HEK293 (cell line): Measurements from ENCODE around the gene RPS29.
A peak's percentile ranks its signal among the peaks of the same experiment; 100 is the strongest.

Experiments
- ATF2 ChIP-seq: fragments of 450-650 bp; formaldehyde crosslinking; IDR thresholded peaks from 2 replicates; pipeline ENCODE4 v1.5.1; 2016; ENCODE audit warnings: missing biosample characterization, missing genetic modification characterization, low read depth
- BCL11B ChIP-seq: fragments of 450-650 bp; formaldehyde crosslinking; IDR thresholded peaks from 2 replicates; pipeline ENCODE4 v1.5.1; 2016; ENCODE audit warnings: low read depth, missing biosample characterization, missing genetic modification characterization
- FEZF1 ChIP-seq: fragments of 450-650 bp; formaldehyde crosslinking; IDR thresholded peaks from 2 replicates; pipeline ENCODE4 v1.5.1; 2016; ENCODE audit warnings: missing biosample characterization, missing genetic modification characterization
- HOXC10 ChIP-seq: sonication (generic); formaldehyde crosslinking; IDR thresholded peaks from 2 replicates; pipeline ENCODE4 v1.8.1; 2023; ENCODE audit warnings: mild to moderate bottlenecking, missing genetic modification reagents
- KLF10 ChIP-seq: fragments of 450-650 bp; IDR thresholded peaks from 2 replicates; pipeline ENCODE4 v1.5.1; 2018; ENCODE audit warnings: missing biosample characterization, mild to moderate bottlenecking, missing genetic modification characterization
- MYNN ChIP-seq: fragments of 450-650 bp; formaldehyde crosslinking; IDR thresholded peaks from 2 replicates; pipeline ENCODE4 v1.5.1; 2016; ENCODE audit warnings: missing biosample characterization, missing genetic modification characterization, borderline replicate concordance
- PATZ1 ChIP-seq: fragments of 450-650 bp; formaldehyde crosslinking; IDR thresholded peaks from 2 replicates; pipeline ENCODE4 v1.5.1; 2016; ENCODE audit warnings: missing biosample characterization, missing genetic modification characterization
- RBAK ChIP-seq: fragments of 450-650 bp; formaldehyde crosslinking; IDR thresholded peaks from 2 replicates; pipeline ENCODE4 v1.5.1; 2016; ENCODE audit warnings: missing biosample characterization, missing genetic modification characterization
- ZEB2 ChIP-seq: fragments of 450-650 bp; formaldehyde crosslinking; IDR thresholded peaks from 2 replicates; pipeline ENCODE4 v1.5.1; 2016; ENCODE audit warnings: missing biosample characterization, missing genetic modification characterization
- ZFP37 ChIP-seq: fragments of 450-650 bp; formaldehyde crosslinking; IDR thresholded peaks from 2 replicates; pipeline ENCODE4 v1.5.1; 2016; ENCODE audit warnings: missing biosample characterization, missing genetic modification characterization
- ZFP41 ChIP-seq: fragments of 450-650 bp; formaldehyde crosslinking; IDR thresholded peaks from 2 replicates; pipeline ENCODE4 v1.5.1; 2016; ENCODE audit warnings: missing biosample characterization, missing genetic modification characterization, borderline replicate concordance
- ZNF121 ChIP-seq: fragments of 450-650 bp; formaldehyde crosslinking; IDR thresholded peaks from 2 replicates; pipeline ENCODE4 v1.5.1; 2016; ENCODE audit warnings: missing biosample characterization, missing genetic modification characterization
- ZNF132 ChIP-seq: fragments of 450-650 bp; formaldehyde crosslinking; IDR thresholded peaks from 2 replicates; pipeline ENCODE4 v1.5.1; 2017; ENCODE audit warnings: missing biosample characterization, missing genetic modification characterization, borderline replicate concordance
- ZNF133 ChIP-seq: fragments of 450-650 bp; formaldehyde crosslinking; IDR thresholded peaks from 2 replicates; pipeline ENCODE4 v1.5.1; 2016; ENCODE audit warnings: missing biosample characterization, missing genetic modification characterization
- ZNF174 ChIP-seq: fragments of 450-650 bp; formaldehyde crosslinking; IDR thresholded peaks from 2 replicates; pipeline ENCODE4 v1.5.0; 2017; ENCODE audit warnings: missing biosample characterization, mild to moderate bottlenecking, missing genetic modification characterization
- ZNF223 ChIP-seq: fragments of 450-650 bp; formaldehyde crosslinking; IDR thresholded peaks from 2 replicates; pipeline ENCODE4 v1.5.1; 2016; ENCODE audit warnings: missing biosample characterization, missing genetic modification characterization
- ZNF404 ChIP-seq: fragments of 450-650 bp; formaldehyde crosslinking; IDR thresholded peaks from 2 replicates; pipeline ENCODE4 v1.5.1; 2017; ENCODE audit warnings: missing biosample characterization, missing genetic modification characterization
- ZNF423 ChIP-seq: fragments of 450-650 bp; formaldehyde crosslinking; IDR thresholded peaks from 2 replicates; pipeline ENCODE4 v1.5.1; 2016; ENCODE audit warnings: missing biosample characterization, missing genetic modification characterization
- ZNF48 ChIP-seq: fragments of 450-650 bp; formaldehyde crosslinking; IDR thresholded peaks from 2 replicates; pipeline ENCODE4 v1.5.1; 2016; ENCODE audit warnings: missing biosample characterization, missing genetic modification characterization
- ZNF514 ChIP-seq: fragments of 450-650 bp; formaldehyde crosslinking; IDR thresholded peaks from 2 replicates; pipeline ENCODE4 v1.5.1; 2016; ENCODE audit warnings: missing biosample characterization, missing genetic modification characterization
- ZNF521 ChIP-seq: fragments of 450-650 bp; formaldehyde crosslinking; IDR thresholded peaks from 2 replicates; pipeline ENCODE4 v1.5.1; 2017; ENCODE audit warnings: missing biosample characterization, mild to moderate bottlenecking, missing genetic modification characterization
- ZNF548 ChIP-seq: fragments of 450-650 bp; formaldehyde crosslinking; IDR thresholded peaks from 2 replicates; pipeline ENCODE4 v1.5.1; 2016; ENCODE audit warnings: missing biosample characterization, missing genetic modification characterization
- ZNF555 ChIP-seq: fragments of 450-650 bp; formaldehyde crosslinking; conservative IDR thresholded peaks from 2 replicates; pipeline ENCODE4 v1.5.1; 2017; ENCODE audit warnings: missing biosample characterization, mild to moderate bottlenecking, missing genetic modification characterization, inconsistent platforms
- ZNF558 ChIP-seq: fragments of 450-650 bp; formaldehyde crosslinking; IDR thresholded peaks from 2 replicates; pipeline ENCODE4 v1.5.1; 2016; ENCODE audit warnings: missing biosample characterization, missing genetic modification characterization
- ZNF623 ChIP-seq: fragments of 450-650 bp; formaldehyde crosslinking; IDR thresholded peaks from 2 replicates; pipeline ENCODE4 v1.5.1; 2016; ENCODE audit warnings: missing biosample characterization, missing genetic modification characterization
- ZNF626 ChIP-seq: fragments of 450-650 bp; sonication (Bioruptor Pico); formaldehyde crosslinking; IDR thresholded peaks from 2 replicates; pipeline ENCODE4 v1.5.1; 2018; ENCODE audit warnings: missing biosample characterization, missing genetic modification characterization, inconsistent platforms
- ZNF776 ChIP-seq: fragments of 450-650 bp; formaldehyde crosslinking; IDR thresholded peaks from 2 replicates; pipeline ENCODE4 v1.5.0; 2017; ENCODE audit warnings: missing biosample characterization, missing genetic modification characterization, borderline replicate concordance
- ZNF843 ChIP-seq: fragments of 450-650 bp; formaldehyde crosslinking; IDR thresholded peaks from 2 replicates; pipeline ENCODE4 v1.5.1; 2016; ENCODE audit warnings: missing biosample characterization, missing genetic modification characterization
- TF ChIP-seq, protein P1 (sequence below): sonication (generic); formaldehyde crosslinking; IDR thresholded peaks from 2 replicates; pipeline ENCODE4 v1.8.1; 2022; ENCODE audit warnings: mild to moderate bottlenecking, moderate library complexity, missing genetic modification reagents
- TF ChIP-seq, protein P2 (sequence below): fragments of 450-650 bp; formaldehyde crosslinking; IDR thresholded peaks from 2 replicates; pipeline ENCODE4 v1.5.1; 2016; ENCODE audit warnings: missing biosample characterization, missing genetic modification characterization
- TF ChIP-seq, protein P3 (sequence below): fragments of 450-650 bp; formaldehyde crosslinking; IDR thresholded peaks from 2 replicates; pipeline ENCODE4 v1.5.1; 2017; ENCODE audit warnings: missing biosample characterization, missing genetic modification characterization
- TF ChIP-seq, protein P4 (sequence below): fragments of 450-650 bp; formaldehyde crosslinking; IDR thresholded peaks from 2 replicates; pipeline ENCODE4 v1.5.1; 2016; ENCODE audit warnings: missing biosample characterization, missing genetic modification characterization

Gene RPS29

GRCh38 chr14:49585803-49586672, at the start of gene RPS29 (continued):
- TF ChIP-seq ZNF514 (tag by site-specific recombination) (no peak), ZNF555 (tag by site-specific recombination) (no peak), ZNF521 (tag by site-specific recombination) (no peak), HOXC10 (CRISPR knock-in tag) (no peak), ATF2 (tag by site-specific recombination) (peak; percentile 100), ZNF843 (tag by site-specific recombination) (no peak), ZNF558 (peak; percentile 78), KLF10 (tag by site-specific recombination) (peak; percentile 30; the same call in 1 of the 2 replicates), ZNF423 (tag by site-specific recombination) (no peak), ZEB2 (tag by site-specific recombination) (no peak), BCL11B (tag by site-specific recombination) (no peak), ZNF174 (tag by site-specific recombination) (no peak), MYNN (tag by site-specific recombination) (no peak), ZFP37 (tag by site-specific recombination) (no peak), ZNF133 (tag by site-specific recombination) (no peak), ZNF623 (tag by site-specific recombination) (no peak), ZFP41 (no peak), ZNF626 (tag by site-specific recombination) (no peak), ZNF48 (tag by site-specific recombination) (no peak), ZNF776 (tag by site-specific recombination) (no peak), ZNF132 (tag by site-specific recombination) (no peak), ZNF121 (tag by site-specific recombination) (no peak), FEZF1 (tag by site-specific recombination) (no peak), RBAK (no peak), ZNF223 (tag by site-specific recombination) (no peak), ZNF404 (tag by site-specific recombination) (no peak), PATZ1 (no peak; the same call in 1 of the 2 replicates), ZNF548 (tag by site-specific recombination) (no peak)
- TF ChIP-seq, protein P1, sequence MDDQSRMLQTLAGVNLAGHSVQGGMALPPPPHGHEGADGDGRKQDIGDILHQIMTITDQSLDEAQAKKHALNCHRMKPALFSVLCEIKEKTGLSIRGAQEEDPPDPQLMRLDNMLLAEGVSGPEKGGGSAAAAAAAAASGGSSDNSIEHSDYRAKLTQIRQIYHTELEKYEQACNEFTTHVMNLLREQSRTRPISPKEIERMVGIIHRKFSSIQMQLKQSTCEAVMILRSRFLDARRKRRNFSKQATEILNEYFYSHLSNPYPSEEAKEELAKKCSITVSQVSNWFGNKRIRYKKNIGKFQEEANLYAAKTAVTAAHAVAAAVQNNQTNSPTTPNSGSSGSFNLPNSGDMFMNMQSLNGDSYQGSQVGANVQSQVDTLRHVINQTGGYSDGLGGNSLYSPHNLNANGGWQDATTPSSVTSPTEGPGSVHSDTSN, result no peak
- TF ChIP-seq, protein P2, sequence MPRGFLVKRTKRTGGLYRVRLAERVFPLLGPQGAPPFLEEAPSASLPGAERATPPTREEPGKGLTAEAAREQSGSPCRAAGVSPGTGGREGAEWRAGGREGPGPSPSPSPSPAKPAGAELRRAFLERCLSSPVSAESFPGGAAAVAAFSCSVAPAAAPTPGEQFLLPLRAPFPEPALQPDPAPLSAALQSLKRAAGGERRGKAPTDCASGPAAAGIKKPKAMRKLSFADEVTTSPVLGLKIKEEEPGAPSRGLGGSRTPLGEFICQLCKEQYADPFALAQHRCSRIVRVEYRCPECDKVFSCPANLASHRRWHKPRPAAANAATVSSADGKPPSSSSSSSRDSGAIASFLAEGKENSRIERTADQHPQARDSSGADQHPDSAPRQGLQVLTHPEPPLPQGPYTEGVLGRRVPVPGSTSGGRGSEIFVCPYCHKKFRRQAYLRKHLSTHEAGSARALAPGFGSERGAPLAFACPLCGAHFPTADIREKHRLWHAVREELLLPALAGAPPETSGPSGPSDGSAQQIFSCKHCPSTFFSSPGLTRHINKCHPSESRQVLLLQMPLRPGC (tag by site-specific recombination), result peak; percentile 88
- TF ChIP-seq, protein P3, sequence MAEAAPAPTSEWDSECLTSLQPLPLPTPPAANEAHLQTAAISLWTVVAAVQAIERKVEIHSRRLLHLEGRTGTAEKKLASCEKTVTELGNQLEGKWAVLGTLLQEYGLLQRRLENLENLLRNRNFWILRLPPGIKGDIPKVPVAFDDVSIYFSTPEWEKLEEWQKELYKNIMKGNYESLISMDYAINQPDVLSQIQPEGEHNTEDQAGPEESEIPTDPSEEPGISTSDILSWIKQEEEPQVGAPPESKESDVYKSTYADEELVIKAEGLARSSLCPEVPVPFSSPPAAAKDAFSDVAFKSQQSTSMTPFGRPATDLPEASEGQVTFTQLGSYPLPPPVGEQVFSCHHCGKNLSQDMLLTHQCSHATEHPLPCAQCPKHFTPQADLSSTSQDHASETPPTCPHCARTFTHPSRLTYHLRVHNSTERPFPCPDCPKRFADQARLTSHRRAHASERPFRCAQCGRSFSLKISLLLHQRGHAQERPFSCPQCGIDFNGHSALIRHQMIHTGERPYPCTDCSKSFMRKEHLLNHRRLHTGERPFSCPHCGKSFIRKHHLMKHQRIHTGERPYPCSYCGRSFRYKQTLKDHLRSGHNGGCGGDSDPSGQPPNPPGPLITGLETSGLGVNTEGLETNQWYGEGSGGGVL, result no peak
- TF ChIP-seq, protein P4, sequence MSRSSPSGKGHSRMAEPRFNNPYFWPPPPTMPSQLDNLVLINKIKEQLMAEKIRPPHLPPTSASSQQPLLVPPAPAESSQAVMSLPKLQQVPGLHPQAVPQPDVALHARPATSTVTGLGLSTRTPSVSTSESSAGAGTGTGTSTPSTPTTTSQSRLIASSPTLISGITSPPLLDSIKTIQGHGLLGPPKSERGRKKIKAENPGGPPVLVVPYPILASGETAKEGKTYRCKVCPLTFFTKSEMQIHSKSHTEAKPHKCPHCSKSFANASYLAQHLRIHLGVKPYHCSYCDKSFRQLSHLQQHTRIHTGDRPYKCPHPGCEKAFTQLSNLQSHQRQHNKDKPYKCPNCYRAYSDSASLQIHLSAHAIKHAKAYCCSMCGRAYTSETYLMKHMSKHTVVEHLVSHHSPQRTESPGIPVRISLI (tag by site-specific recombination), result no peak
